Nephron (organoid): ENCODE data around the gene HIP1.
"Not testable (repeated sequence)": the region's sequence is repeated elsewhere in the genome, so short reads cannot be mapped to it uniquely, and the experiment has no call there.

Experiments used
- H3K27ac Mint-ChIP-seq, 3 experiments: 2 replicates each; pipeline ENCODE4 v1.8.0; 2020; ENCODE audit warnings: mixed read lengths in 3 of 3, mild to moderate bottlenecking in 2 of 3, moderate library complexity in 1 of 3
- H3K27me3 Mint-ChIP-seq: 2 replicates; pipeline ENCODE4 v1.8.0; 2021; ENCODE audit warnings: low read depth, mild to moderate bottlenecking, moderate library complexity, mixed read lengths
- H3K36me3 Mint-ChIP-seq: 2 replicates; pipeline ENCODE4 v1.8.0; 2020; ENCODE audit warnings: low read depth, mixed read lengths
- H3K4me1 Mint-ChIP-seq: 2 replicates; pipeline ENCODE4 v1.8.0; 2020; ENCODE audit warnings: mixed read lengths
- H3K4me3 Mint-ChIP-seq, 3 experiments: 2 replicates each; pipeline ENCODE4 v1.8.0; 2020; ENCODE audit warnings: mild to moderate bottlenecking in 3 of 3, mixed read lengths in 3 of 3, moderate library complexity in 2 of 3
- H3K9me3 Mint-ChIP-seq: 2 replicates; pipeline ENCODE4 v1.8.0; 2020; ENCODE audit warnings: mixed read lengths
- TF ChIP-seq, protein P1 (sequence below), 3 experiments: fragments of 200-600 bp; sonication (generic); IDR thresholded peaks; one replicate each; pipeline ENCODE4 v1.5.0; 2021; ENCODE audit warnings: antibody characterized with exemption in 3 of 3; ENCODE audit not compliant: unreplicated experiment in 3 of 3

HIP1 gene

DNA sequence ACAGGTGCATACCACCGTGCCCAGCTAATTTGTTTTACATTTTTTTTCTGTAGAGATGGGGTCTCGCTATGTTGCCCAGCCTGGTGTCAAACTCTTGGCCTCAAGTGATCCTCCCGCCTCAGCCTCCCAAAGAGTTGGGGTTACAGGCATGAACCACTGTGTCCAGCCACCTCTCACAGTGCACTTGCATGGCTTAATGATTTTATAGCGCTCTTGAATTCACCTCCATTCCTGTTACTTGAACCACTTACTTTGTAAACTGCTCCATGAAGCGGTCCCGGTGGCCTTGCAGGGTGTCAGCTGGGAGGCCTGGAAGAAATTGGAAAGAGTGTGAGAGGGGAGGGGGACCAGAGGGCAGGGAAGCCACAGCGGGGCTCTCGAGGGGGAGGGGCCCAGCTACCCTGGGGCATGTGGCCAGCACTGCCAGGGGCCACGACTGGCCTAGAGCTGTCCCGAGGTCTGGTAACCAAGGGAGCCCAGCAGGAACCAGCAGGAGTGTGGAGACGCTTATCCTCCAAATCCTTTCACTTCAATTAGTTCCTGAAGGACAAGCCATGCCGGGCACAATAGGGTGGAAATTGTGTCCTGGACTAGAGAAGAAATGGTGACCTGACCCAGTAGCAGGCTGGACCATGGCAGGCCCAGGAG lies 170.7 kb downstream of the HIP1 start:
- H3K4me1 Mint-ChIP-seq: peaks cover 8% of the 10 kb centered on the region
- peak overlapping the region in 1 of 3 experiments; percentile 45 for H3K27ac Mint-ChIP-seq
- H3K36me3 Mint-ChIP-seq: peaks cover 59% of the 10 kb centered on the region
- H3K27me3 Mint-ChIP-seq: no peaks in the 10 kb centered on the region
- H3K4me3 Mint-ChIP-seq: no peak overlapping the region
- TF ChIP-seq, protein P1, sequence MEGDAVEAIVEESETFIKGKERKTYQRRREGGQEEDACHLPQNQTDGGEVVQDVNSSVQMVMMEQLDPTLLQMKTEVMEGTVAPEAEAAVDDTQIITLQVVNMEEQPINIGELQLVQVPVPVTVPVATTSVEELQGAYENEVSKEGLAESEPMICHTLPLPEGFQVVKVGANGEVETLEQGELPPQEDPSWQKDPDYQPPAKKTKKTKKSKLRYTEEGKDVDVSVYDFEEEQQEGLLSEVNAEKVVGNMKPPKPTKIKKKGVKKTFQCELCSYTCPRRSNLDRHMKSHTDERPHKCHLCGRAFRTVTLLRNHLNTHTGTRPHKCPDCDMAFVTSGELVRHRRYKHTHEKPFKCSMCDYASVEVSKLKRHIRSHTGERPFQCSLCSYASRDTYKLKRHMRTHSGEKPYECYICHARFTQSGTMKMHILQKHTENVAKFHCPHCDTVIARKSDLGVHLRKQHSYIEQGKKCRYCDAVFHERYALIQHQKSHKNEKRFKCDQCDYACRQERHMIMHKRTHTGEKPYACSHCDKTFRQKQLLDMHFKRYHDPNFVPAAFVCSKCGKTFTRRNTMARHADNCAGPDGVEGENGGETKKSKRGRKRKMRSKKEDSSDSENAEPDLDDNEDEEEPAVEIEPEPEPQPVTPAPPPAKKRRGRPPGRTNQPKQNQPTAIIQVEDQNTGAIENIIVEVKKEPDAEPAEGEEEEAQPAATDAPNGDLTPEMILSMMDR (IDR thresholded peaks at IDR 0.05; ENCODE audit: unreplicated experiment in 3 of 3): no peak
- no peaks in the 10 kb centered on the region for H3K9me3 Mint-ChIP-seq

DNA sequence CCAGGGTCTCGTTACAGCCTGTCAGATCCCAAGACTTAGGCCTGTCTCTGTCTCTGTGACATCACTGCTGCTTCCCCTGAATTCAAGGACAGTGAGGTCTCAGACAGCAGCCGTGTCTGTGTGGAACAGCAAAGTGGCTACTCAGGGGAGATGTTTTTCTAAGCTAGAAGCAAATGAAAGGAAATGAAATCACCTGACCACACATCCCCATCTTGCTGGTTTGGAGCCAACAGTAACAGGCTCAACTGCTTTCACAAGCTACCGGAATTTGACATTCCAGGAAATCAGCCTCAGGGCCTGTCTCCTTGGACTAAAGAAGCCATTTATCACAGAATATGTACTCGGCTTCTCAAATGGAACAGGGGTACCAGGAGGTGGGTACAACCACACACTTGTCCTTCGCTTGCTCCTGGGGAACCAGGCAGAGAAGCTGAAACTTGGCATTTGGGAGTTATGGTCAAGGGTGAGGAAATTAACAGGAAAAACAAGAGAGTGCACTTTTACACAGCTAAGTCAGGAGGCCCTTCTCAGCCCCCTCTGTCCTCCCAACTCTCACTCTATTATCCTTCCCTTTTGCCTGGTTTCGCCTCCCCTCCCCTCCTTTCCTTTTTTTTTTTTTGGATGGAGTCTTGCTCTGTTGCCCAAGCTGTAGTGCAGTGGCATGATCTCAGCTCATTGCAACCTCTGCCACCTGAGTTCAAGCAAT lies 173.5 kb downstream of the HIP1 start:
- Mint-ChIP-seq H3K9me3 (no peaks in the 10 kb centered on the region), H3K4me3 (no peak overlapping the region), H3K36me3 (peaks cover 75% of the 10 kb centered on the region), H3K4me1 (peaks cover 8% of the 10 kb centered on the region), H3K27me3 (no peaks in the 10 kb centered on the region), H3K27ac (peak overlapping the region; percentile 90 to 98 (median 91))
- TF ChIP-seq, protein P1 (IDR thresholded peaks at IDR 0.05; ENCODE audit: unreplicated experiment in 3 of 3): no peak

DNA sequence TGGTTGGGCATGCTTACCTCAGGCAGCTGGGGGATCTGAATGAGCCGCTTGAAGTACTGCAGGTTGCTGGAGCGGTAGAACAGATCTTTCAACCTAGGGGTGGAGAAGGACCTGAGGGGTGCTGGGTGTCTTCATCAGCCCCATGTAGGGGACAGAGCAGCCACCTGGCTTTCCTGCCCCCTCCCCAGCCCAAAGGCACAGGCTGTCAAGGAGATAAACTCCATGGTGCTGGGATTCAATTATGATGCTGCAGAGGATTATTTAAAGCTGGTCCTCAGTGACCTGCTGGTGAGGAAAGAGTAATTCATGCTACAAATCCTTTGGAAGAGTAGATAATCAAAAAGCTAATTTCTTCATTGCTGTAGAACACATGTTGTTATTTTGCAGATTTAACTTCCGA lies 175.6 kb downstream of the HIP1 start:
- H3K4me1 Mint-ChIP-seq: peaks cover 8% of the 10 kb centered on the region
- no peaks in the 10 kb centered on the region for H3K27me3 Mint-ChIP-seq
- no peak overlapping the region for H3K27ac Mint-ChIP-seq
- H3K36me3 Mint-ChIP-seq: peaks cover 69% of the 10 kb centered on the region
- H3K9me3 Mint-ChIP-seq: no peaks in the 10 kb centered on the region
- TF ChIP-seq, protein P1 (IDR thresholded peaks at IDR 0.05; ENCODE audit: unreplicated experiment in 3 of 3): no peak
- H3K4me3 Mint-ChIP-seq: no peak overlapping the region

DNA sequence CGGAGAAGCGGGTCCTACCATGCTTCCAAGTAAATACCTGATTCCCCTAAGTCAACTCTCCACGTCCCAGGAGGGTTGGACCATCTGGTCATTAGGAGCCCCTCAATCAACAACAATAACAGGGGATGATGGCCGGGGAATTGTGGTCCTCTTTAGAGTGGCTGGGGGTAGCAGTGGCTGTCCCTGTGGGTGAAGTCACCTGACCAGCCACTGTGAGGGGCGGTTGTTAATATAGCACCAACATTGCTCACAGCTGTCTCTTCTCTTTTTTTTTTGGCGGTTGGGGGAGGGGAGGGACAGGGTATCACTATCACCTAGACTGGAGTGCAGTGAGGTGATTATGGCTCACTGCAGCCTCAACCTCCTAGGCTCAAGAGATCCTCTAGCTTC lies 178.8 kb downstream of the HIP1 start:
- H3K27ac Mint-ChIP-seq: no peak overlapping the region
- H3K4me3 Mint-ChIP-seq: no peak overlapping the region

DNA sequence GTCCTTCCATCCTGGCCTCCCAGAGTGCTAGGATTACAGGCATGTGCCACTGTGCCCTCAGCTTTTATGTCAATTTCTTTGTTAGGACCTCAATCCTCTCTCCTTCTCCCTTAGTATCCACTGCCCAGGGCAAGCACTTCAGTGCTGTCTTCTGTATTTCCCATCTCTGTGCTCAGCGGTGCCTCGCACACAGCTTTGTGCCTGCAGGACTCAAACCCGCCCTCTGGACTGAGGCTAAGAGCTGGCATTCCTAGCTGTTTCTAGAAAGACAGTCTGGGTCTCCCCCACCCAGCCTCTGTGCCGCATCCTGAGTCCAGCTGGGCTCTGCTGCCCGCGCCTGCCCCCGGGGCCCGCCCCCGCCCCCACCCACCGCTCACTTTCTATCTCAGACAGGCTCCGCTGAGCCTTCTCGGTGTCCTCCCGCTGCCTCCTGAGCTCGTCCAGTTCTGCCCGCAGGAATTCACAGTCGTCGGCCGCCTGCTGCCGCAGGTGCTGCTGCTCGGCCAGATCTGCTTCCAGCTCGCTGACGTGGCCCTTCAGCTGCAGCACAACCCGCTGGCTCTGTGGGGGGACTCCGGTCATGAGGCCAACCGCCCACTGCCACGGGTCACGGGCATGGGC lies 179.3 kb downstream of the HIP1 start:
- Mint-ChIP-seq H3K9me3 (no peaks in the 10 kb centered on the region), H3K27ac (peak overlapping the region; percentile 17 to 63 (median 29)), H3K36me3 (peaks cover 62% of the 10 kb centered on the region), H3K4me1 (no peaks in the 10 kb centered on the region), H3K4me3 (no peak overlapping the region), H3K27me3 (no peaks in the 10 kb centered on the region)
- TF ChIP-seq, protein P1 (IDR thresholded peaks at IDR 0.05; ENCODE audit: unreplicated experiment in 3 of 3): no peak

More for the DNA sequence above, 178.8 kb downstream of the HIP1 start:
- Mint-ChIP-seq H3K36me3 (peaks cover 64% of the 10 kb centered on the region), H3K27me3 (no peaks in the 10 kb centered on the region), H3K9me3 (no peaks in the 10 kb centered on the region), H3K4me1 (peaks cover 2% of the 10 kb centered on the region)
- TF ChIP-seq, protein P1 (IDR thresholded peaks at IDR 0.05; ENCODE audit: unreplicated experiment in 3 of 3): no peak

DNA sequence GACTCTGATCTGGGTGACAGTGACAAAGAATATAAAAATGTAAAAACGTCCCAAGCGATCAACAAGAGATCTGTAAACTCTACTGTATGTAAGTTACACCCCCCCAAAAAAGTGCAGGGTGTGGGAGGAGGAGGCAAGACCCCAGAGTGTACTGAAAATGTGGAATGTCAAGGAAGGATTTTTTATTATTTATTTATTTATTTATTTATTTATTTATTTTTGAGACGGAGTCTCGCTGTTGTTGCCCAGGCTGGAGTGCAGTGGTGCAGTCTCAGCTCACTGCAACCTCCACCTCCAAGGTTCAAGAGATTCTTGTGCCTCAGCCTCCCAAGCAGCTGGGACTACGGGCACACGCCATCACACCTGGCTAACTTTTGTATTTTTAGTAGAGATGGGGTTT lies 181.9 kb downstream of the HIP1 start:
- H3K36me3 Mint-ChIP-seq: peaks cover 53% of the 10 kb centered on the region
- not testable (repeated sequence) for H3K27ac Mint-ChIP-seq, H3K9me3 Mint-ChIP-seq, H3K27me3 Mint-ChIP-seq, H3K4me3 Mint-ChIP-seq, H3K4me1 Mint-ChIP-seq
